Mesenteric fat pad (tissue), 1 donor: ENCODE data around the gene CAMK2D. TPM values are rescaled to one million over a fixed set of nuclear protein-coding genes. Genes with fewer than 3 reads are reported as not detected.

Experiments used
- DNase-seq: peaks from one replicate; pipeline ENCODE4 v3.0.0-alpha.2; 2020; ENCODE audit warnings: low spot score
- total RNA-seq: library from RNA; stranded (reverse); fragmentation: NEBNext Ultra II Directional; extraction: Animal tissue kit (Norgen Biotek cat#: 25700); gene quantifications from one replicate; pipeline ENCODE4 v1.2.1, GENCODE V29; 2021
- donor health status: DM: yes; HTN: yes; CAD: no.

Gene CAMK2D
- total RNA-seq, 1 donor from 2014 or later: 58.0 TPM

GRCh38 chr4:113531572-113531971 is 230.0 kb downstream of the CAMK2D start:
- DNase-seq: no peak

DNA sequence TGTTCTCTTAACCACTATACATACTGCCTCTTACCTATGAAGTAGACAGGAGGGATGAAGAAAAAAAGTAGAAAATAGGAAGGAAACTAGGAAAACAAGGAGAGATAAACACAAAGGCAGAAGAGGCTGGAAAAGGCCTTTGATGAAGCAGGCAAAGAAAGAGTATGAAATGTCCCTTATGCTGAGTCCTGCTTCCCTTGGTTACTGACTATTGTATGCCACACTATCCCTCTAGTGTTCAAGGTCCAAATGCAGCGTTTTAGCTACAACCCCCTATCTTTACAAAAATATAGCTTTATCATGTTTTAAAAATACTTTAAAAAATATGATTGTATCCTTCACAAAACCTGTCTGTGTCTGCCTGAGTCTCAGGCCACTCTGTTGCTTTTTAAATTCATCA is 233.1 kb downstream of the CAMK2D start:
- no peak for DNase-seq

DNA sequence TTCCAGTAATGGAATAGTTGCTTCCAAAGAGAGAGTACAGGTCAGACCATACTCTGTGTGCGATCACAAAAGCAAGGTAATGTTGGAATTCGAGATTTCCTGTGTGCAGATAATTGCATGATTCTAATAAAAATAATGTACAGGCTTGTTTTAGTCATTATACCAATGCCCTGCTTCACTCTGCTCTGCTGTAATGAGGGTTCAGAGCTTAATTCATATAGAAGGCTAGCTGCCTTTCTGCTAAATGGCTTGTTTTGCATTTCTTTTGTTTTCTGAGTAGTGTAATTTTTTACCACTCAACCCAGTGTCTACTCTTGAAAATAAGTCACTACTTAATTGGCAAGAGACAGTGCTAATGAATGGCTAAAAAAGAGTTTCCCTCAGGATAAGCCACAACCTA is 236.0 kb downstream of the CAMK2D start:
- no peak for DNase-seq

GRCh38 chr4:113524505-113525186 is 236.9 kb downstream of the CAMK2D start:
- no peak for DNase-seq

DNA sequence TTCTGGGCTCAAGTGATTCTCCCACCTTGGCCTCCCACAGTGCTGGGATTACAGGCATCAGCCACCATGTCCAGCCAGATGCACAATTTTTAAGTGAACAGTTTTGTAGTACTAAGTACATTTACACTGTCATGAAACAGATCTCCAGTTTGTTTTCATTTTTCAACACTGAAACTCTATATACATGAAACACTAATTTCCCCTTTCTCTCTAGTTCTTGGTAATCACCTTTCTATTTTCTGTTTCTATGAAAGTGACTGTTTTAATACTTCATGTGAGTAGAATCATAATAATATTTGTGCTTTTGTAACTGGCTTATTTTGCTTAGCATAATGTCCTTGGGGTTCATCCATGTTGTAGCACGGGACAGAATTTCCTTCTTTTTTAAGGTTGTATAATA is 237.4 kb downstream of the CAMK2D start:
- DNase-seq: no peak

- DNase-seq: no peak
These were observed 239.1 kb downstream of the CAMK2D start for GRCh38 chr4:113522433-113522832.

DNA sequence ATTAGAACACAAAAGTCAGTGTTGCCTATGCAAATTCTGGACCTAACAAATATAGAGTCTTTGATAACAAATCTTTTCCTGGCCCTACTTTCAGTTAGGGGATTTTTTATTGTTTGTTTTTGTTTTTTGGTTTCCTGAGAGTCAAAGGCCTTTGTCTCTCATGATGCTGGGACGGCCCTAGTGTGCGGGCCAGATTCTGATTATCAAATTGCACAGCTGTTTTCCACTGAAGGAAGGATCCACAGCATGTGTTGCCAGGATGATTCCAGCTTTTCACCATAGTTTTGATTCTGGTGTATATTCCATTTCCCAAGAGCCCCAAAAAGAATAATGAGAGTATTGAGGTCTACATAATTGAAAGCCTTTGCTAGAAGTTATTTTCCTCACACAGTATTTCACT is 248.2 kb downstream of the CAMK2D start:
- no peak for DNase-seq

- no peak for DNase-seq
These were observed 248.7 kb downstream of the CAMK2D start for GRCh38 chr4:113512880-113513279.

- DNase-seq: no peak
These were observed 249.6 kb downstream of the CAMK2D start for GRCh38 chr4:113511944-113512343.

DNA sequence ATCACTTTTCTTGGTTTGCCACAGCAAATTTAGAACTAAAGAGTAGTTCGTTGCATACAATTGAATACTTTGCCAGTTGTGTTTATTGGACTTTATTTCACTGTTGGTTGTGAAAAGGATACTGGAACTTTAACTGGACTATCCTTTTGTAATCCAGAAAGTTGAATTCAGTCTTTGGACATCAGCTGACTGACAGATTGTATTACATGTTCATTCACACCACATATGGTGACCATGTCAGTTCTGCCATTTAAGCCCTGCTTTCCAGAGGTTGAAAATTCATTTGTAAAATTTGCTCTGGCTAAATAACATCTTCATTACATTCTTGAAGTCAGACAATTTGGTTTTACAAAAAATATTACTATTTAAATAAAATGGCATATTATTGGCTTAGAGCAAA is 251.7 kb downstream of the CAMK2D start:
- no peak for DNase-seq

GRCh38 chr4:113505044-113505443 is 256.5 kb downstream of the CAMK2D start:
- no peak for DNase-seq

DNA sequence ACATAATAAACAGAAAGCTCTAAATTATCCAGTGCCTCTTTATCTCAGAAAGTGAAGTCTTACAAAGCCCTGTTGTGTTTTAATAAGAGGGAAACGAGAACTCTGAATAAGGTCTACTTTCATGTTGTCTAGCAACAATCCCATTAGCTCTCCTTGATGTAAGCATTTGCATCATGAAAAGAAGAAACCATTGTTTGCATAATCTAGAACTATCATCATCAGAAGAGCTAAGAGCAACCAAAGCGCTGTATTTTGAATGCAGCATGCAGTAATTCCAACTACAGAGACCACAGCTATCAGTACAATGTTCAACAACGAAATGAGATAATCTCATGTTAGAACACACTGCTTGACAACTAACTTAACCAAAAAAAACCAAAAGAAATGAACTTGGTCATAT is 257.1 kb downstream of the CAMK2D start:
- no peak for DNase-seq

GRCh38 chr4:113503691-113504090 is 257.8 kb downstream of the CAMK2D start:
- no peak for DNase-seq

GRCh38 chr4:113502906-113503305 is 258.6 kb downstream of the CAMK2D start:
- no peak for DNase-seq

DNA sequence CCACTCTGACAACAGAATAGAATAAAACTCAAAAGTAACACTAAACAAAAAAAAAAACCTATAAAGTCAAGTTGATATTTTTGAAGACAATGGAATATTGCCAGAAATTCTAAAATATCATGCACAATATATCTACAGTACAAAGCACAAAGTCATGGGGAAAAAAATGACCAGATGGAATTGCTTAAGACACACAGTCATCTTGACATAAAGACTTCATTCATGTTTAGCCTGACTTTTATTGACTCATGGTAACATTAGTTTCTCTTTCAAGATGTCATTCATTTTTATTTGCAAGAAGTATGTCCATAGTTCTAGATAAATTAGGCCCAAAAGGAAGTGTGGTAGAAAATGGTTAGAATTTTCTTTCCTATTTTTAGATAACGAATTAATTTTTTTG is 259.1 kb downstream of the CAMK2D start:
- no peak for DNase-seq

- no peak for DNase-seq
These were observed 261.1 kb downstream of the CAMK2D start for GRCh38 chr4:113500424-113500823.

DNA sequence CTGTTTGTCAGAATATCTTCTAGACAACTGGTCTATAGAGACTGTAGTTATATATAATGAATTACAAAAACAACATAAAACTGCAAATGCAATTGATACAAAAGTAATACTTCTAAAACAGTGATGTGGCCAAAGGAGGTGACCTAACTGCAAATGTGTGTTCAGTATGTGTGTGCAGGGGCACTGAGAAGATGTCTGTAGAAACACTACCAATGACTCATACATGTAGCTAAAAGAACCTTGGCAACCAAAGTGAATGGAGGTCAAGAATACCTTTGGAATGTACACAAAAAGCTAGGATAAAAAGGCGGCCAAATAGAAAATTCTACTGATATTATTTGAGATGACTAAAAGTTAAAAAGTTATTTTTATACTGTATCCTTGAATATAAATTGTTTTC is 261.8 kb downstream of the CAMK2D start:
- DNase-seq: no peak

DNA sequence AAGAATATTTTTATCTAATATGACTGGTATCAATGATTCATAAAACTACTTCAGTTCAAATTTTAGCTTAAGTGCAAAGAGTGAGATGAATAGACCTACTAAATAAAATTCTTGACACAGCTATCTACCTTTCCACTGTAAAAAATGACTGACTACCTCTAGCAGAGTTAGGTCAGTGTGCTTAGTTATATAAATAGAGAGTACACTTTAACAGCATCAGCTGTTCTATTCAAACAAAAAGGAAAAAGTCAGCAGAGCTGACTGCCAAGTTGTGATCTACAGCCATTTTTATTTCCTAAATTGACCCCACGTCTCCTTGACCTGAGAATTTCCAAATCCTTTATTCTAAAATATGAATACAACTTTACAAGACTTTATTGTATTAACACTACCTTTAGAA is 262.4 kb downstream of the CAMK2D start:
- no peak for DNase-seq

DNA sequence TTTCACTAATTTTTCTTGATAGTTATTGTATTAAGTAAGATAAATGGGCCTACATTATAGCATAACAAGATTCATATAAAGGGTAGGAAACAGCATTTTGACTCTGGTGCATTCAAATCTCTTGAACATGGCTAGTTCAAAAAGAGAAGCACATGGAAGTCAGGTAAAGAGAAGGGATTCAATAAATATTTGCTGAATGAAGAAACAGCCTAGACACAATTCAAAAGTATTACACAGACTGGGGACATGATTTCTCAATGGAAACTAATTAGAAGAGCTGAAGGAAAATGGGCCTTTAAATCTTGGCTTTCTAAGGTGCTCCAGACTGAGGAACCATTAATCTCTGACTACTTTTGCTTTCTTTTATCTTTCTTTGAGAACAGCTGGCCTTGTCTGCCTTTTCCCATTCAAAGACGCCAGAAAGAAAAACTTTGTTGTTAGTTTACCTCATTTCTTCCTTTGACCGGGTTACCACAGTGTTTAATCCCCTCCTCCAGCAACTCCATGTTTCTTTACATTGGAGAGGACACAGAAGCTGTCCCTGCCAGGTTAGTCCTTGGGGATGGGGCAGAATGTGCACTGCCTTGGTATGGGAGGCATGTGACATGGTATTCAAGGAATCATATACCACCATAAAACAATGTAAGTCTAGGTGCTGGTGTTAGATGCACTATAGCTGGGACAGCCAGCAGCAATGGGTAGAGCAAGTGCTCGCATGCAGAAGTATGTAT is 264.2 kb downstream of the CAMK2D start:
- DNase-seq: no peak

GRCh38 chr4:113496698-113497097 is 264.8 kb downstream of the CAMK2D start:
- DNase-seq: no peak

DNA sequence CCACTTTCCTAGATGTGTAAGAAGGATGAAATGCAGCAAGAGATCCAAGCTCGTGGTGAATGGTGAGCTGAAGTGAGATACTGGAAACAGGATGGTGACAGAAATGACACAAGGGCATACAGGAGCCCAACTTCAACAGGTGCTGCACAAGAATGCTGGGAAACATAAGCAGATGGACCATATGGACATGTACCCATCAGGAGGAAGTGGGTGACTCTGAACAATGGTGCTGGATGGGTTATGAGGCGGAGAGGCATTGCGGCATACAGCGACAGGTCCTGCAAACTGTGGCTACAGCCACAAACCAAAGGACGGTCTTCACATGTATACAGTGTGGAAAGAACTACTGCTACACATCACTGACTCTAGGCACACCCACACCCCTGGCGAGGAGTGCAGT is 265.7 kb downstream of the CAMK2D start:
- no peak for DNase-seq

DNA sequence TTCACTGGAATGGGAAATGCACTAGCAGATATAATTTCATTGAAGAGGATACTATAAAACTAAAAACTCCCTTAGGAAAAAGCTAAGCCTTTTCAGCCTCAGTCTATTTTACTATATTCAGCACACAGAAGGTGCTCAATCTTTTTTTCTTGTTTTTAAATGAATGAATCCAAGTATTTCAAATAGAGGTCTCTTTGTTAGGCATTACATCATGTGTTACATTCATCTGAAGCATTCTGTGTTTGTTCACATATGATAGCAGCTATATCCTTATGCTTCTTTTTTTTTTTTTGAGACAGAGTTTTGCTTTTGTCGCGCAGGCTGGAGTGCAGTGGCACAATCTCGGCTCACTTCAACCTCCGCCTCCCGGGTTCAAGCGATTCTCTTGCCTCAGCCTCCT is 278.4 kb downstream of the CAMK2D start:
- DNase-seq: no peak

GRCh38 chr4:113482325-113482724 is 279.2 kb downstream of the CAMK2D start:
- no peak for DNase-seq
